H1 (cell line): ENCODE results near the gene RASEF.

Source experiments
- BCL11A ChIP-seq, 2 experiments: IDR thresholded peaks; one replicate each; pipeline ENCODE4 v1.6.1; 2011; ENCODE audit warnings: low read depth in 2 of 2, low read length in 2 of 2, mild to moderate bottlenecking in 2 of 2
- BRCA1 ChIP-seq: IDR thresholded peaks from 2 replicates; pipeline ENCODE4 v1.6.1; 2012; ENCODE audit warnings: low read depth, low read length, improper control_type of control experiment
- EP300 ChIP-seq, 2 experiments: IDR thresholded peaks; 1 replicate in 1 of 2; 2 replicates in 1 of 2; pipeline ENCODE4 v1.6.1; 2011 to 2012; ENCODE audit warnings: low read depth in 2 of 2, low read length in 2 of 2, mild to moderate bottlenecking in 2 of 2, borderline replicate concordance in 1 of 2, inconsistent platforms in 1 of 2, moderate library complexity in 1 of 2
- EZH2 ChIP-seq: fragments of 200-600 bp; sonication (generic); IDR thresholded peaks from 2 replicates; pipeline ENCODE4 v1.7.1; 2012; ENCODE audit warnings: low read depth, mild to moderate bottlenecking, moderate library complexity, low read length, inconsistent platforms; ENCODE audit not compliant: severe bottlenecking
- GTF2F1 ChIP-seq: IDR thresholded peaks from 2 replicates; pipeline ENCODE4 v1.6.1; 2012; ENCODE audit warnings: low read depth, low read length, improper control_type of control experiment, borderline replicate concordance
- POLR2A ChIP-seq, 2 experiments: IDR thresholded peaks; 1 replicate in 1 of 2; 2 replicates in 1 of 2; pipeline ENCODE4 v1.6.1; 2011; ENCODE audit warnings: low read depth in 2 of 2, low read length in 2 of 2, mild to moderate bottlenecking in 2 of 2; ENCODE audit errors: control extremely low read depth in 1 of 2
- POLR2AphosphoS5 ChIP-seq: IDR thresholded peaks from 2 replicates; pipeline ENCODE4 v1.6.1; 2011; ENCODE audit warnings: low read depth, low read length
- RAD21 ChIP-seq, 2 experiments: IDR thresholded peaks in 1 of 2; conservative IDR thresholded peaks in 1 of 2; 2 replicates each; pipeline ENCODE4 v1.6.1; 2011; ENCODE audit warnings: low read depth in 2 of 2, low read length in 2 of 2, improper control_type of control experiment in 1 of 2, inconsistent platforms in 1 of 2, mild to moderate bottlenecking in 1 of 2, moderate library complexity in 1 of 2
- SIX5 ChIP-seq: IDR thresholded peaks from 2 replicates; pipeline ENCODE4 v1.6.1; 2011; ENCODE audit warnings: mild to moderate bottlenecking, low read depth, low read length
- SP1 ChIP-seq: IDR thresholded peaks from 2 replicates; pipeline ENCODE4 v1.6.1; 2011; ENCODE audit warnings: low read depth, low read length
- TF ChIP-seq, protein P1 (sequence below), 3 experiments: IDR thresholded peaks; 1 replicate in 2 of 3; 2 replicates in 1 of 3; pipeline versions ENCODE4 v1.5.1 to v1.6.1; 2011; ENCODE audit warnings: low read length in 3 of 3, mild to moderate bottlenecking in 3 of 3, inconsistent platforms in 2 of 3, low read depth in 1 of 3, moderate library complexity in 1 of 3; ENCODE audit not compliant: insufficient read depth in 1 of 3; ENCODE audit errors: control extremely low read depth in 1 of 3
- TF ChIP-seq, protein P2 (sequence below): IDR thresholded peaks from 2 replicates; pipeline ENCODE4 v1.6.1; 2011; ENCODE audit warnings: low read length, improper control_type of control experiment

DNA sequence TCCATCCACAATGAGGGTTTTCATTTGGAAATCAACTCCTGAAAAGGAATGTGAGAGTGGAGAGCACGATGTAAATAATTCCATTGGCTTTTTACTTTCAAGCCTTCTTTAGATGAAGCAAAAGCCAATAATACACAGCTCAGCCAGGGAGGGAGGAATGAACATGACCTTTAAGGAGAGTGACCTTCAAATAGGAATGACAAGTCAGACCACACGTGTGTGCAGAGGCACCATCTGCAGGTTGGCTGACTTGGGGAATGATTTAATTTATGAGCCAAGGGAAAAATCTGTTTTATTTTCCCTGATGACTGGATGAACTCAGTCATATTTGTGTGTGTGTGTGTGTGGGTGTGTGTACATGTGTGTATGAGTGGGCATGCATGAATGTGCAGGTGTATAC lies 64.5 kb downstream of the RASEF start:
- TF ChIP-seq POLR2AphosphoS5 (no peak), GTF2F1 (no peak), RAD21 (IDR thresholded peaks at IDR 0.05 in 1 of 2, conservative IDR thresholded peaks at IDR 0.05 in 1 of 2; ENCODE audit: low read depth in 2 of 2, low read length in 2 of 2) (no peak), POLR2A (IDR thresholded peaks at IDR 0.05; ENCODE audit: control extremely low read depth in 1 of 2, low read depth in 2 of 2, low read length in 2 of 2) (no peak), BCL11A (IDR thresholded peaks at IDR 0.05; ENCODE audit: low read depth in 2 of 2, low read length in 2 of 2) (no peak), SP1 (no peak), EZH2 (no peak), EP300 (IDR thresholded peaks at IDR 0.05; ENCODE audit: borderline replicate concordance in 1 of 2, low read depth in 2 of 2, low read length in 2 of 2) (no peak), SIX5 (no peak), BRCA1 (no peak)
- TF ChIP-seq, protein P1, sequence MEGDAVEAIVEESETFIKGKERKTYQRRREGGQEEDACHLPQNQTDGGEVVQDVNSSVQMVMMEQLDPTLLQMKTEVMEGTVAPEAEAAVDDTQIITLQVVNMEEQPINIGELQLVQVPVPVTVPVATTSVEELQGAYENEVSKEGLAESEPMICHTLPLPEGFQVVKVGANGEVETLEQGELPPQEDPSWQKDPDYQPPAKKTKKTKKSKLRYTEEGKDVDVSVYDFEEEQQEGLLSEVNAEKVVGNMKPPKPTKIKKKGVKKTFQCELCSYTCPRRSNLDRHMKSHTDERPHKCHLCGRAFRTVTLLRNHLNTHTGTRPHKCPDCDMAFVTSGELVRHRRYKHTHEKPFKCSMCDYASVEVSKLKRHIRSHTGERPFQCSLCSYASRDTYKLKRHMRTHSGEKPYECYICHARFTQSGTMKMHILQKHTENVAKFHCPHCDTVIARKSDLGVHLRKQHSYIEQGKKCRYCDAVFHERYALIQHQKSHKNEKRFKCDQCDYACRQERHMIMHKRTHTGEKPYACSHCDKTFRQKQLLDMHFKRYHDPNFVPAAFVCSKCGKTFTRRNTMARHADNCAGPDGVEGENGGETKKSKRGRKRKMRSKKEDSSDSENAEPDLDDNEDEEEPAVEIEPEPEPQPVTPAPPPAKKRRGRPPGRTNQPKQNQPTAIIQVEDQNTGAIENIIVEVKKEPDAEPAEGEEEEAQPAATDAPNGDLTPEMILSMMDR (IDR thresholded peaks at IDR 0.05; ENCODE audit: control extremely low read depth in 1 of 3, insufficient read depth in 1 of 3, low read depth in 1 of 3, low read length in 3 of 3), result no peak
- TF ChIP-seq, protein P2, sequence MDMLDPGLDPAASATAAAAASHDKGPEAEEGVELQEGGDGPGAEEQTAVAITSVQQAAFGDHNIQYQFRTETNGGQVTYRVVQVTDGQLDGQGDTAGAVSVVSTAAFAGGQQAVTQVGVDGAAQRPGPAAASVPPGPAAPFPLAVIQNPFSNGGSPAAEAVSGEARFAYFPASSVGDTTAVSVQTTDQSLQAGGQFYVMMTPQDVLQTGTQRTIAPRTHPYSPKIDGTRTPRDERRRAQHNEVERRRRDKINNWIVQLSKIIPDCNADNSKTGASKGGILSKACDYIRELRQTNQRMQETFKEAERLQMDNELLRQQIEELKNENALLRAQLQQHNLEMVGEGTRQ, result no peak
